ENCODE data around the gene PTGES3. TPM values are rescaled to one million over a fixed set of nuclear protein-coding genes. Genes with fewer than 3 reads are reported as not detected.

The PTGES3 gene
- total and polyA plus RNA-seq, 10 of the 15 experiments (the other 5 are each of a cell fraction or from before 2014, with no cell fraction given): 117 to 520 (median 175) TPM

- peak overlapping the region; percentile 91 for H3K4me3 ChIP-seq
- peak overlapping the region; percentile 87 for H3K27ac ChIP-seq (ENCODE audit: control insufficient read depth, insufficient read depth)
- DNase-seq (ENCODE audit: low read depth, low spot score): no peak
- FAIRE-seq: peak; percentile 75
- under 1% methylated on average over 13 of the region's 13 CpGs for WGBS (ENCODE audit: insufficient coverage, insufficient replicate concordance, low lambda C conversion rate, missing lambda C conversion rate)
- CTCF ChIA-PET: interaction anchor here (1.2 to 6.1 kb wide), 2 partner anchors 10 to 118 kb away, joined by 4 to 73 read pairs; no protein-coding TSS in a partner anchor
- POLR2A ChIA-PET: interaction anchor here (0.5 to 6.9 kb wide), 9 partner anchors 13 to 447 kb away, joined by 3 to 155 read pairs (median 4); partner anchors contain the start of genes ATP5F1B, NEMP1, PTGES3 and RBMS2
- H3K4me1 ChIP-seq (ENCODE audit: control insufficient read depth, insufficient read depth, low read length): peaks cover 39% of the 10 kb centered on the region
- intact Hi-C loops (cut with micrococcal nuclease; ENCODE audit: unreplicated experiment): no loop called here
- H3K79me2 ChIP-seq (ENCODE audit: control insufficient read depth, insufficient read depth, low read length): peaks cover 87% of the 10 kb centered on the region
- peaks cover 0 to 1% of the 10 kb centered on the region in 2 experiments; a peak in 1 of 4 replicates for H3K36me3 ChIP-seq (ENCODE audit: control insufficient read depth in 2 of 2, insufficient read depth in 2 of 2, low read length in 1 of 2)
- no peaks in the 10 kb centered on the region for H3K9me3 ChIP-seq (replicated peaks; ENCODE audit: control insufficient read depth, insufficient read depth, low read length)
- no peaks in the 10 kb centered on the region for H4K20me1 ChIP-seq (ENCODE audit: control insufficient read depth, insufficient read depth)
- H2AFZ ChIP-seq (ENCODE audit: control insufficient read depth, low read depth, low read length): peak overlapping the region; percentile 13; the same call in 1 of the 2 replicates
- RAD21 ChIA-PET (ENCODE audit: unreplicated experiment): interaction anchor here (0.6 to 10.0 kb wide), 4 partner anchors 36 to 479 kb away, joined by 3 to 176 read pairs (median 4); partner anchors contain the start of genes PTGES3 and STAT6
- no peaks in the 10 kb centered on the region for H3K27me3 ChIP-seq (replicated peaks in 1 of 2; ENCODE audit: control insufficient read depth in 2 of 2, insufficient read depth in 2 of 2, low read length in 1 of 2)
- SMC1A ChIA-PET (ENCODE audit: uncharacterized antibody, unreplicated experiment): interaction anchor here (1.7 to 6.1 kb wide), 3 partner anchors 9 to 410 kb away, joined by 4 to 68 read pairs (median 43); partner anchors contain the start of genes ATP5F1B and RNF41
- no TSS peak for BruUV-seq (replicated peaks)
- peak overlapping the region; percentile 70 for H3K9ac ChIP-seq (ENCODE audit: control insufficient read depth, insufficient read depth, low read length)
- peak; percentile 42 for ATAC-seq
- peak overlapping the region; percentile 95 for H3K4me2 ChIP-seq (ENCODE audit: control insufficient read depth, insufficient read depth)
- in situ Hi-C loops (cut with MboI): loop anchor here (10.0 kb wide), 1 partner anchor 453 kb away; the partner anchor contains the start of gene NAB2
- TF ChIP-seq NRF1 (conservative IDR thresholded peaks at IDR 0.05; ENCODE audit: low read depth, low read length) (no peak), RELB (IDR thresholded peaks at IDR 0.05; ENCODE audit: low read depth) (peak; percentile 58), SP1 (IDR thresholded peaks at IDR 0.05; ENCODE audit: low read depth, low read length) (peak; percentile 42), BCL3 (IDR thresholded peaks at IDR 0.05; ENCODE audit: borderline replicate concordance, insufficient read depth, low read depth, low read length, poor library complexity, severe bottlenecking) (no peak), YY1 (IDR thresholded peaks at IDR 0.05; ENCODE audit: low read depth, low read length) (no peak), EED (IDR thresholded peaks at IDR 0.05; ENCODE audit: low read depth) (peak; percentile 27; the same call in 1 of the 2 replicates), ESRRA (IDR thresholded peaks at IDR 0.05; ENCODE audit: low read length) (peak; percentile 77; the same call in 1 of the 2 replicates), CBFB (IDR thresholded peaks at IDR 0.05; ENCODE audit: low read depth) (0 out of 2 replicates have a peak, but pooled peaks have one; percentile 31), IKZF1 (conservative IDR thresholded peaks at IDR 0.05) (peak; percentile 70), DPF2 (IDR thresholded peaks at IDR 0.05) (0 out of 2 replicates have a peak, but pooled peaks have one; percentile 36), IKZF2 (IDR thresholded peaks at IDR 0.05) (peak in 1 of 2 experiments; percentile 39; a peak in 2 of 4 replicates), EGR1 (IDR thresholded peaks at IDR 0.05; ENCODE audit: borderline replicate concordance in 1 of 2, low read depth in 2 of 2, low read length in 2 of 2) (peak in 1 of 2 experiments; percentile 92; a peak in 2 of 3 replicates)
- TF ChIP-seq, protein P1, sequence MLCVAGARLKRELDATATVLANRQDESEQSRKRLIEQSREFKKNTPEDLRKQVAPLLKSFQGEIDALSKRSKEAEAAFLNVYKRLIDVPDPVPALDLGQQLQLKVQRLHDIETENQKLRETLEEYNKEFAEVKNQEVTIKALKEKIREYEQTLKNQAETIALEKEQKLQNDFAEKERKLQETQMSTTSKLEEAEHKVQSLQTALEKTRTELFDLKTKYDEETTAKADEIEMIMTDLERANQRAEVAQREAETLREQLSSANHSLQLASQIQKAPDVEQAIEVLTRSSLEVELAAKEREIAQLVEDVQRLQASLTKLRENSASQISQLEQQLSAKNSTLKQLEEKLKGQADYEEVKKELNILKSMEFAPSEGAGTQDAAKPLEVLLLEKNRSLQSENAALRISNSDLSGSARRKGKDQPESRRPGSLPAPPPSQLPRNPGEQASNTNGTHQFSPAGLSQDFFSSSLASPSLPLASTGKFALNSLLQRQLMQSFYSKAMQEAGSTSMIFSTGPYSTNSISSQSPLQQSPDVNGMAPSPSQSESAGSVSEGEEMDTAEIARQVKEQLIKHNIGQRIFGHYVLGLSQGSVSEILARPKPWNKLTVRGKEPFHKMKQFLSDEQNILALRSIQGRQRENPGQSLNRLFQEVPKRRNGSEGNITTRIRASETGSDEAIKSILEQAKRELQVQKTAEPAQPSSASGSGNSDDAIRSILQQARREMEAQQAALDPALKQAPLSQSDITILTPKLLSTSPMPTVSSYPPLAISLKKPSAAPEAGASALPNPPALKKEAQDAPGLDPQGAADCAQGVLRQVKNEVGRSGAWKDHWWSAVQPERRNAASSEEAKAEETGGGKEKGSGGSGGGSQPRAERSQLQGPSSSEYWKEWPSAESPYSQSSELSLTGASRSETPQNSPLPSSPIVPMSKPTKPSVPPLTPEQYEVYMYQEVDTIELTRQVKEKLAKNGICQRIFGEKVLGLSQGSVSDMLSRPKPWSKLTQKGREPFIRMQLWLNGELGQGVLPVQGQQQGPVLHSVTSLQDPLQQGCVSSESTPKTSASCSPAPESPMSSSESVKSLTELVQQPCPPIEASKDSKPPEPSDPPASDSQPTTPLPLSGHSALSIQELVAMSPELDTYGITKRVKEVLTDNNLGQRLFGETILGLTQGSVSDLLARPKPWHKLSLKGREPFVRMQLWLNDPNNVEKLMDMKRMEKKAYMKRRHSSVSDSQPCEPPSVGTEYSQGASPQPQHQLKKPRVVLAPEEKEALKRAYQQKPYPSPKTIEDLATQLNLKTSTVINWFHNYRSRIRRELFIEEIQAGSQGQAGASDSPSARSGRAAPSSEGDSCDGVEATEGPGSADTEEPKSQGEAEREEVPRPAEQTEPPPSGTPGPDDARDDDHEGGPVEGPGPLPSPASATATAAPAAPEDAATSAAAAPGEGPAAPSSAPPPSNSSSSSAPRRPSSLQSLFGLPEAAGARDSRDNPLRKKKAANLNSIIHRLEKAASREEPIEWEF (IDR thresholded peaks at IDR 0.05; ENCODE audit: insufficient replicate concordance, low read depth, low read length): no peak
Observed at GRCh38 chr12:56631790-56632700, 56.0 kb downstream of the PTGES3 start.
